SHP77 treated with DMSO at 0.1 percent for 48 hours (cell line): Measurements from ENCODE around the gene SAV1.
"Not testable (repeated sequence)": the region's sequence is repeated elsewhere in the genome, so short reads cannot be mapped to it uniquely, and the experiment has no call there.

Experiments used
- DNase-seq: peaks from one replicate; lab custom pipeline; 2025; lab: John Stamatoyannopoulos, UW

Gene SAV1

GRCh38 chr14:50665300-50665699, 2.8 kb downstream of the SAV1 start:
- not testable (repeated sequence) for DNase-seq

GRCh38 chr14:50664579-50664978, 3.5 kb downstream of the SAV1 start:
- DNase-seq = not testable (repeated sequence)

GRCh38 chr14:50659327-50659974, 8.7 kb downstream of the SAV1 start:
- no peak for DNase-seq

GRCh38 chr14:50658203-50658602, 9.9 kb downstream of the SAV1 start:
- DNase-seq = no peak

GRCh38 chr14:50657753-50658152, 10.4 kb downstream of the SAV1 start:
- no peak for DNase-seq

- DNase-seq = no peak
These were observed 11.3 kb downstream of the SAV1 start for GRCh38 chr14:50656776-50657175.

DNA sequence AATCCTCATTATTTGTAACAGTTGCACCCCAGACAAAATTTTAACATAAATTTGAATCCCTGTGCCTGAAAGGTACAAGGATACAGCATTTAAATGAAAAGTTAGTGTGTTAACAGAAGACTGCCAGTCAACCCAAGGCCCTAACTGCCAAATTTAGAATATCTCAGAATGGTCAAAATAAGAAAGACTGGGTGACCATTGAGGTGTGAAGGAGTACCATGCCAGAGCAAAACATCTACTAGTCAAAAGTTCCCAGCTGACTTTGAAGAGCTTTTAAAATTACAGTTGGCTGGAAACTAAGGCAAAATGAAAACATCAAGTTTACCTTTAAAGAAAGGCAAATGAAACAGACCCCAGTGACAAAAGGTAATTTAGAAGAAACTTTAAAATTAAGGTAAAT, 18.4 kb downstream of the SAV1 start:
- DNase-seq = no peak

- DNase-seq = no peak
These were observed 20.4 kb downstream of the SAV1 start for GRCh38 chr14:50647753-50648152.

DNA sequence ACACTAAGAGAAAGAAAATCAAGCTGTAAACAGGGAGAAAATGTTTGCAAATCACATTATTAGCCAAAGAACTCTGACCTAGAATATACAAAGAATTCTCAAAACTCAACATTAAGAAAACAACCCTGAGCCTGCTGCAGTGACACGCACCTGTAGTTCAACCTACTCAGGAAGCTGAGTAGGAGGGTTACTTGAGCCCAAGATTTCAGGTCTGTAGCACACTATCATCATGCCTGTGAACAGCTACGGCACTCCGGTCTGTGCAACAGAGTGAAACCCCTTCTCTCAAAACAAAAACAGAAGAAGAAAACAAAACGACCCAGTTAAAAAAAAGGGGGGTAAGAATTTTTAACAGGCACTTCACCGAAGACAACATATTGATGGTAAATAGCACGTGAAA, 20.8 kb downstream of the SAV1 start:
- no peak for DNase-seq

DNA sequence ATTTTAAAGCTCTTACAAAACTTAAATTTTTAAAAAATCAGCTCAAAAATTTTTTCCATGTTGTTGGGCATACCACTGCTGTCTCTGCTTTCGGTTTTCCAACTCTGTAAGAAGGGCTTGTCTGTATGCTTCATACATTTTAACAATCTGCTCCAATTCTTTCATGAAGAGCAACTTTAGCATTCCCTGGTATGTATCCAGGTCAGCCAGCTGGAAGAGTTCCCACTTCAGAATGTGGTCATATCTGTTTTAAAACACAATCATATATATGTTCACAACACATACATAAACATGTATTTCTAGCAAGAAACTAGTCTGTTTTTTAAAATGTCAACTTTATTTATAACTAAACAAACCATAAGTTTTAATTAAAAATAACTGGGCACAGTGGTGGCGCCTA, 33.0 kb downstream of the SAV1 start:
- DNase-seq = no peak

DNA sequence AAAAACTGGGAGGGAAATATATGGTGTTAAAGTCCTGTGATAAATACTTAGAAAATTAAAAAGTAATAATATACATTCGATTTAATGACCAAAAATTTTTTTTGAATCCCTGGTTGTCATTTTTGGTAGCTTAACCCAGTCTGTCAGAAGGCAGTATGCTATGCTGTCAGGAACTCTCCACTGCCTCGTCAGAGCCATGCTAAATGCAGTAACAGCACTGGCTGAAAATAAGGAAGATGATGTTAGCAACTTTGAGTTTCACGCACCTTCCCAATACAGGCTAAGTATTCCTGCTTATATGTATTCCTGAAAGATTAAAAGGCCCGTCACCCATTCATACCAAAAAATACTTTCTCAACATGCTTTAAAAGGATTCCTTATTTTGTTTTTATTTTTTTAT, 34.2 kb downstream of the SAV1 start:
- DNase-seq = no peak

- DNase-seq = no peak
These were observed 36.7 kb downstream of the SAV1 start for GRCh38 chr14:50631408-50631821.

DNA sequence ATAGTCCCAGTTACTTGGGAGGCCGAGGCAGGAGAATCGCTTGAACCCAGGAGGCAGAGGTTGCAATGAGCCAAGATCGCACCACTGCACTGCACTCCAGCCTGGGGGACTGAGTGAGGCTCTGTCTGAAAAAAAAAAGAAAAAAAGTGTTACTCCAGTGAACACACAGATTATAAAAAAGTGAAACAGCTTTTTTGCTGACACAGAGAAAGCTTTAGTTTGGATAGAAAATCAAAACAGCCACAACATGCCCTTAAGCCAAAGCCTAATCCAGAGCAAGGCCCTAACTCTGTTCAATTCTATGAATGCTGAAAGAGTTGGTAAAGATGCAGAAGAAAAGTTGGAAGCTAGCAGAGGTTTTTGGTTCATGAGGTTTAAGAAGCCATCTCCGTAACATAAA, 43.2 kb downstream of the SAV1 start:
- not testable (repeated sequence) for DNase-seq

DNA sequence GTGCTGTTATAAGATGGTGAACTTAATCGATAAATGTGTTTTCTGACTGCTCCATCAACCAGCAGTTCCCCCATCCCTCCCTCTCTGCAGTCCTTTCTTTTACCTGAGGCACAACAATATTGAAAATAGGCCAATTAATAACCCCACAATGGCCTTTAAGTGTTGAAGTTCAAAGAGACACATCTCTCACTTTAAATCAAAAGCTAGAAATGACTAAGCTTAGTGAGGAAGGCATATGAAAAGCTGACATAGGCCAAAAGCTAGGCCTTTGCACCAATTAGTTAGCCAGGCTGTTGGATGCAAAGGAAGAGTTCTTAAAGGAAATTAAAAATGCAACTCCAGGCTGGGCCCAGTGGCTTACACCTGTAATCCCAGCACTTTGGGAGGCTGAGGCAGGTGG, 43.7 kb downstream of the SAV1 start:
- DNase-seq = no peak

DNA sequence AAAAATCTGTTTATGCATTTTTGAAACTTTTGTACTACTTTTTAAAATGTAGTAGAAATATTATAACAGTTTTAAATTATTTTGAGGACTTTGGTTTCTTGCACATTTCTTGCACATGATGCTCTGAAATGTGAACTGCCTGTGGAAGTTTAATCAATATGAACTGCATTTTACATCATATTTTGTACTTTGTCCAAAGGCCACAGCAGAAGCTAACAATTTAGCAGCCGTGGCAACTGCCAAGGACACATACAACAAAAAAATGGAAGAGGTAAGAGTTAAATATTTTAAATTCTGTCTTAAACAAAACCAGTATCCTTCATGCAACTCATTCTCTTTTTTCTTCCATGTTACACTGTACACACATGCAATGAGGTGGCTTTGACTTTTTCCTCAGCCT, 45.1 kb downstream of the SAV1 start:
- DNase-seq = no peak

- no peak for DNase-seq
These were observed 47.8 kb downstream of the SAV1 start for GRCh38 chr14:50620341-50620740.

- DNase-seq = no peak
These were observed 48.5 kb downstream of the SAV1 start for GRCh38 chr14:50619569-50620141.

DNA sequence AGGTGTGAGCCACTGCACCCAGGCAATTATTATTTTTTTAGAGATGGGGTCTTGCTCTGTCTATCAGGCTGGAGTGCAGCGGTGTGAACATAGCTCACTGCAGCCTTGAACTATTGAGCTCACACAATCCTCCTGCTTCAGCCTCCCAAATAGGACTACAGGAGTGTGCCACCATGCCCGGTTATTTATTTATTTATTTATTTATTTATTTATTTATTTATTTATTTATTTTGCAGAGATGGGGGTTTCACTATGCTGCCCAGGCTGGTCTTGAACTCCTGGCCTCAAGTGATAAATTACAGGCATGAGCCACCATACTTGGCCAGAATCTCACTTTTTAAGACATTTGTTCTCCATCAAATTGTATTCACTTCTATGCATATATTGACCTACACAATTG, 51.8 kb downstream of the SAV1 start:
- no peak for DNase-seq

DNA sequence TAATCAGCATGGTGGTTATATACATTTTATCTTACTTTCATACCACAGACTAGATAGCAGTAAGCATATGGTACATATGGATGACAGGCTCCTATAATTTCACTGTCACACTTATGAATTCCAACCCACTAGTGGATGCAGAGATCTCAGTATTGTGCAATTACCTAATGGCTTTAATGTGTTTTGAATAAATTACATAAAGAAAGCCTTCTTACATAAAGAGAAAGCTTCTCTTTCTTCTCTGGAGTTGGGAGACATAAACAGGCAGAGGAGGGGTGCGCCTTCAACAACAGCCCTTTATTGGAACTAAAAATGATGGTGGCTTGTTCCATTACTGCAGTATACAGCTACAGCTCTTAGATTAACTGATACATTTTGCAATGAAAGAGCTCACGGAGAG, 52.6 kb downstream of the SAV1 start:
- no peak for DNase-seq

DNA sequence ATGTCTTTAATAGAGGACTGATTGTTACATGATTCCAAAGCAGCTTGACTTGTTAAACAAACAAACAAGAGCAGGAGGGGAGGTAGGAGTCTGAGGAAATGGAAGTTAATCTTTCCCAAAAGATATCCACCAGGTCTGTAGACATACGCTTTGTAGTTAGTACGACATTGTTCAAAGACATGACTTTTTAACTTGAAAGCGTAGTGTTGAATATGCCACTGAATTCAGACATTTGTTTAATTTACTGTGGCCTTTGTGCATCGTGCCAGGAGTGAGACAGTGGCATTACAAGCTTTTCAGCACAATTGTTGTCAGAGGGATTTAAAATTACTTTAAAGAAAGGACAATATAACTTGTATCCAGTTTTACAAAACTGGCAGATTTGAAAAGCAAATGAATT, 53.0 kb downstream of the SAV1 start:
- no peak for DNase-seq

DNA sequence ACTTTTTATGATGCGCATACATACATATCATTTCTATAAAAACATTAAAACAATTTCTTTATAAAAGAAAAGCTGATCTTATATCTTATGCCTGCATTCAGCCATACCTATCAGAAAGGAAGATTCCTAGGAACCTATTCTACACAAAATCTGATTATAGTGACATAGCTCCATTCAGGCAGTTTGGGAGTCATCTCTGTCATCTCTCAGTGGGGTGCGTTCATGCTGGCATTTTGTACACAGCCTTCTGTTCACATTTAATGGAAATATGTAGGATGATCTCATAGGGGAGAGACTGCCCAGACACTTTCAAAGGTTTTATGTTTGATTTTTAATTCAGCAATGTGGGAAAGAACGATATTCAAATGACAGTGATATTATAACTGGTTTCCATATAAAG, 55.3 kb downstream of the SAV1 start:
- DNase-seq = no peak

DNA sequence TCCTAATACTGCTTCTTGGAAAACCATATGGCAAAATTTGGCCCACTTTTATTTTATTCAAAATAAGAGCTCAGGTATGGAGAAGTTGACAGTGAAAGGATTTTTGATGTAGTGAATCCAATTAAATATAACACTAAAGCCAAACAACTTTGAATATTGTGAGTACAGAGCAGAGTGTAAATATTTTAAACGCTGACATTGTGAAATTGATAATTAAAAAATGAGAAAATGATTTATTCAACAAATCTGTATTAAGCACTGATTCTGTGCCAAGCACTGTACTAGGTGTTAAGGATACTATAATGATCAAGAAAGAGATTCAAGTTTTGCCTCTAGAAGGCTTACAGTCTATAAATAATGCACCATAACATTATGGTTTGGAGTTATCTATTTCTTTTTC, 57.6 kb downstream of the SAV1 start:
- DNase-seq = no peak

GRCh38 chr14:50608302-50608851, 59.7 kb downstream of the SAV1 start:
- DNase-seq = no peak

GRCh38 chr14:50607761-50608160, 60.3 kb downstream of the SAV1 start:
- DNase-seq = no peak
